Natural killer cell treated with Interleukin-12 subunit alpha and Interleukin-12 subunit beta and Interleukin-15 and Interleukin-18, amount 100 ng/mL, for 72 hours (primary cell): ENCODE data around the gene TEX52. TPM values are rescaled to one million over a fixed set of nuclear protein-coding genes. Genes with fewer than 3 reads are reported as not detected.

Experiments
- ATAC-seq, 2 donors: fragments of 150-1000 bp; cut with Tn5 transposase in 1 of 2; sonication (Bioruptor Pico), chemical (Tn5 transposase) in 1 of 2; 2 replicates each; pipeline ENCODE4 v1.10.0; 2021
- DNase-seq: peaks from one replicate; pipeline ENCODE4 v3.0.0; 2022; ENCODE audit warnings: low spot score
- H3K27ac Mint-ChIP-seq, 2 donors: 1 replicate in 1 of 2; 2 replicates in 1 of 2; pipeline ENCODE4 v1.8.0; 2022; ENCODE audit warnings: mixed read lengths in 2 of 2, mild to moderate bottlenecking in 1 of 2, moderate library complexity in 1 of 2
- H3K27me3 Mint-ChIP-seq, 2 donors: 1 replicate in 1 of 2; 2 replicates in 1 of 2; pipeline ENCODE4 v1.8.0; 2022; ENCODE audit warnings: mixed read lengths in 2 of 2
- H3K36me3 Mint-ChIP-seq: one replicate; pipeline ENCODE4 v1.8.0; 2022; ENCODE audit warnings: mixed read lengths
- H3K4me1 Mint-ChIP-seq, 2 donors: 1 replicate in 1 of 2; 2 replicates in 1 of 2; pipeline ENCODE4 v1.8.0; 2022; ENCODE audit warnings: low read depth in 2 of 2, mixed read lengths in 2 of 2, mild to moderate bottlenecking in 1 of 2
- H3K4me3 Mint-ChIP-seq: one replicate; pipeline ENCODE4 v1.8.0; 2022; ENCODE audit warnings: mixed read lengths
- H3K9me3 Mint-ChIP-seq: 2 replicates; pipeline ENCODE4 v1.8.0; 2022; ENCODE audit warnings: mixed read lengths
- total RNA-seq, 2 donors: library from RNA; stranded (reverse); gene quantifications; one replicate each; pipeline ENCODE4 v1.2.3, GENCODE V29; 2022

Gene TEX52
- total RNA-seq, 2 donors from 2014 or later = not detected

DNA sequence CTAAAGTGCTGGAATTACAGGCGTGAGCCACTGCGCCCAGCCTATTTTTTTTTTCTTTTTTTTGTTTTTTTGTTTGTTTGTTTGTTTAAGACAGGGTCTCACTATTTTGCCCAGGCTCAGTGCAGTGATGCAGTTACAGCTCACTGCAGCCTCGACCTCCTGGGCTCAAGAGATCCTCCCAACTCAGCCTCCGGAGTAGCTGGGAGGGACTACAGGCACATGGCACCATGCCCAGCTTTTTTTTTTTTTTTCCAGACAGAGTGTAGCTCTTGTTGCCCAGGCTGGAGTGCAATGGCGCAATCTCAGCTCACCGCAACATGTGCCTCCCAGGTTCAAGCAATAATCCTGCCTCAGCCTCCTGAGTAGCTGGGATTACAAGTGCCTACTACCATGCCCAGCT is 50.1 kb downstream of the TEX52 start:
- Mint-ChIP-seq H3K27ac (no peak overlapping the region), H3K36me3 (peaks cover 4% of the 10 kb centered on the region), H3K4me1 (no peaks in the 10 kb centered on the region), H3K9me3 (no peaks in the 10 kb centered on the region), H3K4me3 (no peak overlapping the region), H3K27me3 (no peaks in the 10 kb centered on the region)
- no peak for DNase-seq
- no peak for ATAC-seq

DNA sequence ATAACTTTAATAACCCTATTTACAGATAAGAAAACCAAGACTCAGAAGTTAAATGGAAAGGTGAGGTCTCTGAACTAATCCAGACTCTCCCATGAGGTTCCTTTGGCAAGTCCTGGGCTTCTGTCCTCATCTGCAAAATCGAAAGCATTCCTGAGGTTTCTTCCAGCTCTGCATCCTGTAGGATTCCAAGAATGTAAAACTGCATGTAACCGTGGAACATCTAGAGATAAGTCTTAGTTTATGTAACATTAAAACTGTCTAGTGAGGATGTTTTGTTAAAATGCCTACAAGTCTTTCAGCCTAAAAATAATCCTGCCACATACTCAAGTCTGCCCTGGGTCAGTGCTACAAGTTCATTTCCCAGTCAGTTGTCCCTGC is 51.7 kb downstream of the TEX52 start:
- Mint-ChIP-seq H3K9me3 (no peaks in the 10 kb centered on the region), H3K27ac (no peak overlapping the region), H3K27me3 (no peaks in the 10 kb centered on the region), H3K36me3 (peaks cover 14% of the 10 kb centered on the region), H3K4me1 (no peaks in the 10 kb centered on the region), H3K4me3 (no peak overlapping the region)
- ATAC-seq (no peak), DNase-seq (no peak)

DNA sequence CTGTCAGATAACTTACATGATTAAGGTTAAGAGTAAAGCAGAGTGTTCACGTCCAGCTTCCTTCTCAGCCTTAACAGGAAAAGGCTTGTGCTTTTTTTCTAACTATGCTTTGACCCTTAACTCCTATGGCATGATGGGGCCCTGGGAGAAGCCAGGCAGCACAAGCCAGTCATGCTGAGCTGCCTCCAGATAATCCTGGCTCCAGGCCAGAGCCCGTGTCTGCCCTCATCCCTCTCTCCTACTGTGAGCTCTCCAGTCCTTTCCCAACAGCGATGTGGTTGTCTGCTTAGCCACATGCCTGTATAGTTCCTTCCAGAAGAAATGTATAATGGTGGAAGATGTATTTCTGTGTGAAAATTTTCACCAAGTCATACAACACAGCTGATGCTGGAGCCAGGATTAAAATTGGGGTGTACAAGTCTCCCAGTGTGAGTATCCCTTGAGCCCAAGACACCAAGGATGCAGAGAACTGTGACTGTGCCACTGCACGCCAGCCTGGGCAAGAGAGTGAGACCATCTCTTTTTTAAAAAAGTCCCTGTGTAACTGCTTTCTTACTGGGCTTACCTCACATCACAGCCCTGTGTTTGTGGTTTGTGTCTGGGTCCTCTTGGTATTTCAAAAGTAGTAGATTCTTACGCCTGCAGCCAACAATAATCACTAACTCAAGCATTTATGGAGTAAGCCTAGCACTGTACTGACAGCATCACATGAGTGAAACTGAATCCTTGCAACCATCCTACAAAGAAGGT is 52.3 kb downstream of the TEX52 start:
- Mint-ChIP-seq H3K4me1 (no peaks in the 10 kb centered on the region), H3K27ac (no peak overlapping the region), H3K4me3 (no peak overlapping the region), H3K36me3 (peaks cover 20% of the 10 kb centered on the region), H3K27me3 (no peaks in the 10 kb centered on the region), H3K9me3 (no peaks in the 10 kb centered on the region)
- DNase-seq (no peak), ATAC-seq (no peak)

DNA sequence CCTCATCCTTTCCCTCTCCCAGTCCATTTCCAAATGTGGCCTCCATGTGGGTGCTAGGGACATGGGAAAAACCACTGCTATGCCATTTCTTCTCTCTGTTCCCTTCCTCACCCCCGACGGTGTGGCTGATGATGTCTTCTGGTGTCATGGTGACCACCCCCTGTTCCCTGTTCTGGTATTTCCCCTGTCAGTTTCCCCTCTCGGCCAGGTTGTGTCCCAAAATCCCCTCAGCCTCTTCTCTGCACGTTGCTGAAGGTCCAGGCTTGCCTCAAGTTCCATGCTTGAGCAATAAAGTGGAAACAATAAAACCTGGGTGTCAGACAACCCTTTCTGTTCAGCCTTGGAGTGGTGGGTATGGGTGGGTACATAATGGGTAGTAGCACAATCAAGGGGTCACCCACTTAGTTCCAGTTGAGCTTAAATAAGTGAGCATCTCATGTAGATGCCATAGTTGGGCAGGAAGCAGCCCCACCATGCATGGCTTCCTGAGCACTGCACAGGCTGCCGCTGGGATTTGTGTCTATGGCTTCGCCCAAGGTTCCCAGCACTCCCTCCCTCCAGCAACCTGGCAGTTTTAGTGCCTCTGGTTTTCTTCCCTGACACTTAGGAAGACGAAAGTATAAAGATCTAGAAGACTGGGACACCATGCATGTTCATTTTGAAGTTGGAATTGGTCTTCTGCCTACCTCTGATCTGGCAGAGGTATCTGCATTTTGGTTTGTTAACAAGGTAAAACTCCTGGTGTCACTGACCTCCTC is 53.0 kb downstream of the TEX52 start:
- Mint-ChIP-seq H3K27me3 (no peaks in the 10 kb centered on the region), H3K36me3 (peaks cover 27% of the 10 kb centered on the region), H3K27ac (no peak overlapping the region), H3K9me3 (no peaks in the 10 kb centered on the region), H3K4me1 (no peaks in the 10 kb centered on the region), H3K4me3 (no peak overlapping the region)
- no peak for ATAC-seq
- no peak for DNase-seq

DNA sequence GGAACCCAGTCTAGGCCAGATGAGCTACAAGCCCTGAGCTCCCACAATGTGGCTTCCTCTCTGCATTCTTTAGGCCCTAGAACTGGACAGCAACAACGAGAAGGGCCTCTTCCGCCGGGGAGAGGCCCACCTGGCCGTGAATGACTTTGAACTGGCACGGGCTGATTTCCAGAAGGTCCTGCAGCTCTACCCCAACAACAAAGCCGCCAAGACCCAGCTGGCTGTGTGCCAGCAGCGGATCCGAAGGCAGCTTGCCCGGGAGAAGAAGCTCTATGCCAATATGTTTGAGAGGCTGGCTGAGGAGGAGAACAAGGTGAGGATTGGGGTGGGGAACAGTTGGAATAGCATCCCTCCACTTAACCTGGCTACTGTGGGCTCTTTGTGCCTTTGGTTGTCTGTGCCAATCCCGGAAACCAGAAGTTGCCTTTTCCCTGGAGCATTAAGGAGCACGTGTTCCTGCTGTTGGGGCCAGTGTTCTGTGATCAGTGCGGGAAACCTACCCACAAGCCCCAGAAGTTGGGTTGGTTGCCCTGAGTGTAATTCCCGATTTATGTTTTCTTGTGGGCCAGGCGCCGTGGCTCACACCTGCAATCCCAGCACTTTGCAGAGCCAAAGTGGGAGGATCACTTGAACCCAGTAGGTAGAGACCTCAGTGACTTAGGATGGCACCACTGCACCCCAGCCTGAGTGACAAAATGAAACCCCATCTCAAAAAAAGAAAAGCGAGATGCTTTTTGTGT is 55.6 kb downstream of the TEX52 start:
- no peak for ATAC-seq
- Mint-ChIP-seq H3K36me3 (peaks cover 44% of the 10 kb centered on the region), H3K4me3 (no peak overlapping the region), H3K4me1 (peaks cover 19 to 21% of the 10 kb centered on the region in 2 donors), H3K9me3 (no peaks in the 10 kb centered on the region), H3K27ac (no peak overlapping the region), H3K27me3 (no peaks in the 10 kb centered on the region)
- DNase-seq = no peak

DNA sequence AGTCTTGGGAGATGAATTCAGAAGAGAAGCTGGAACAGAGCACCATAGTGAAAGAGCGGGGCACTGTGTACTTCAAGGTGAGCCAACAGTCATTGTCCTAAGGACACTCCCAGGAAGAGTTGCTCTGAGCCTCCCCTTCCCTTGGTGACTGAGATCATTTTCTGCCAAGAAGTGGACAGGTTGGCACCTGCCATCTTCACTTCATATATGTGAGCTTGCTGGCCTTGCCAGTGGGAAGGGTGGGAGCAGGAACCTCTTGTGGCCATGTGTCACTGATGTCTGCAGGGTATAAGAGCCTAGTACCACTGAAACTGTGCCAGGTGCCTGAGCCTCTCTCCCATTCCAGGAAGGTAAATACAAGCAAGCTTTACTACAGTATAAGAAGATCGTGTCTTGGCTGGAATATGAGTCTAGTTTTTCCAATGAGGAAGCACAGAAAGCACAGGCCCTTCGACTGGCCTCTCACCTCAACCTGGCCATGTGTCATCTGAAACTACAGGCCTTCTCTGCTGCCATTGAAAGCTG is 56.7 kb downstream of the TEX52 start:
- Mint-ChIP-seq H3K4me1 (peaks cover 21 to 24% of the 10 kb centered on the region in 2 donors), H3K36me3 (peaks cover 46% of the 10 kb centered on the region), H3K27ac (no peak overlapping the region), H3K4me3 (no peak overlapping the region), H3K9me3 (no peaks in the 10 kb centered on the region), H3K27me3 (no peaks in the 10 kb centered on the region)
- no peak for ATAC-seq
- DNase-seq = no peak

Other genes with a start within 250 kb of the TEX52 start
- gene FKBP4, start 62.1 kb downstream of the TEX52 start, total RNA-seq = 100 to 1,000 TPM in 1 of 2 donors, 10 to 100 TPM in 1; 92.1 to 181 TPM
- 10 to 100 TPM; 28.2 to 65.1 TPM for gene ITFG2, start 44.4 kb downstream of the TEX52 start, total RNA-seq
- not detected for gene NRIP2, start 22.0 kb downstream of the TEX52 start, total RNA-seq
- gene FOXM1, start 20.1 kb upstream of the TEX52 start, total RNA-seq = 100 to 1,000 TPM in 1 of 2 donors, 10 to 100 TPM in 1; 48.9 to 155 TPM
- 10 to 100 TPM; 20.5 to 23.5 TPM for gene RHNO1, start 20.2 kb upstream of the TEX52 start, total RNA-seq
- gene TULP3, start 33.9 kb upstream of the TEX52 start, total RNA-seq = 10 to 100 TPM in 1 of 2 donors, 1 to 10 TPM in 1; 9.0 to 10.7 TPM
- gene TEAD4, start 102.4 kb upstream of the TEX52 start, total RNA-seq = under 1 TPM in 1 of 2 donors, not detected in 1; 0.33 TPM
- under 1 TPM in 1 of 2 donors, not detected in 1; 0.10 TPM for gene TSPAN9, start 220.3 kb upstream of the TEX52 start, total RNA-seq